GM03348 (cell line): ENCODE measurements around the gene C1orf216.
"Not testable (repeated sequence)": the region's sequence is repeated elsewhere in the genome, so short reads cannot be mapped to it uniquely, and the experiment has no call there.

Experiments used
- DNase-seq: peaks from one replicate; pipeline ENCODE4 v3.0.0; 2012; ENCODE audit warnings: low spot score

Gene C1orf216

GRCh38 chr1:35706846-35707600 is 11.7 kb downstream of the C1orf216 start:
- no peak for DNase-seq

GRCh38 chr1:35702508-35702907 is 16.2 kb downstream of the C1orf216 start:
- no peak for DNase-seq

GRCh38 chr1:35699152-35699551 is 19.5 kb downstream of the C1orf216 start:
- not testable (repeated sequence) for DNase-seq

- DNase-seq = no peak
Measured at GRCh38 chr1:35692317-35692716, 26.4 kb downstream of the C1orf216 start.

GRCh38 chr1:35691571-35692220 is 27.0 kb downstream of the C1orf216 start:
- DNase-seq = no peak

GRCh38 chr1:35691080-35691479 is 27.6 kb downstream of the C1orf216 start:
- no peak for DNase-seq

- not testable (repeated sequence) for DNase-seq
Measured at GRCh38 chr1:35690103-35690502, 28.6 kb downstream of the C1orf216 start.

GRCh38 chr1:35688161-35688560 is 30.5 kb downstream of the C1orf216 start:
- no peak for DNase-seq

- DNase-seq = no peak
Measured at GRCh38 chr1:35683012-35683411, 35.7 kb downstream of the C1orf216 start.

GRCh38 chr1:35680271-35680670 is 38.4 kb downstream of the C1orf216 start:
- DNase-seq = no peak

GRCh38 chr1:35675773-35676172 is 42.9 kb downstream of the C1orf216 start:
- no peak for DNase-seq

GRCh38 chr1:35674111-35674510 is 44.6 kb downstream of the C1orf216 start:
- no peak for DNase-seq

- no peak for DNase-seq
Measured at GRCh38 chr1:35672116-35672515, 46.6 kb downstream of the C1orf216 start.

GRCh38 chr1:35668506-35668905 is 50.2 kb downstream of the C1orf216 start:
- DNase-seq = no peak

GRCh38 chr1:35666916-35667315 is 51.8 kb downstream of the C1orf216 start:
- no peak for DNase-seq

- no peak for DNase-seq
Measured at GRCh38 chr1:35666216-35666615, 52.5 kb downstream of the C1orf216 start.
